ENCODE data around the gene SCARF1. TPM values are rescaled to one million over a fixed set of nuclear protein-coding genes. Genes with fewer than 3 reads are reported as not detected.

The SCARF1 gene
- total RNA-seq, 1 experiment from 2014 or later = 0.73 TPM

- Histone ChIP-seq H3K9me2 (replicated peaks; ENCODE audit: low read length) (no peaks in the 10 kb centered on the region), H2AFZ (ENCODE audit: low read length) (no peak overlapping the region), H3K4me1 (ENCODE audit: insufficient read depth, low read length) (no peaks in the 10 kb centered on the region), H3K4me3 (ENCODE audit: low read length) (no peak overlapping the region), H3F3A (ENCODE audit: low read length, unreplicated experiment) (no peaks in the 10 kb centered on the region), H4K20me1 (ENCODE audit: low read length) (no peaks in the 10 kb centered on the region), H3K4me2 (ENCODE audit: low read length) (no peak overlapping the region), H3K9me3 (ENCODE audit: low read length) (no peaks in the 10 kb centered on the region), H3K27me3 (ENCODE audit: low read length) (no peaks in the 10 kb centered on the region), H3K36me3 (ENCODE audit: low read depth, low read length) (no peaks in the 10 kb centered on the region), H3K9ac (ENCODE audit: low read length) (no peak overlapping the region), H3K27ac (ENCODE audit: low read length) (no peak overlapping the region), H3K79me2 (ENCODE audit: low read length) (no peaks in the 10 kb centered on the region)
- DNase-seq (no peak), ATAC-seq (no peak)
- ChIA-PET CTCF (no interaction called here), POLR2A (ENCODE audit: unreplicated experiment) (no interaction called here)
- intact Hi-C loops (cut with micrococcal nuclease) = no loop called here
- TF ChIP-seq EZH2phosphoT487 (IDR thresholded peaks at IDR 0.05; ENCODE audit: borderline replicate concordance, low read length) (no peak), CTCF (conservative IDR thresholded peaks at IDR 0.05; ENCODE audit: low read depth, low read length) (no peak), EZH2 (IDR thresholded peaks at IDR 0.05; ENCODE audit: low read length, unreplicated experiment) (no peak)
- BruUV-seq (replicated peaks) = no TSS peak
Observed at GRCh38 chr17:1636732-1637285, 8.7 kb downstream of the SCARF1 start.

GRCh38 chr17:1635675-1636465, 9.7 kb downstream of the SCARF1 start:
- intact Hi-C loops (cut with micrococcal nuclease) = no loop called here
- no peaks in the 10 kb centered on the region for H4K20me1 ChIP-seq (ENCODE audit: low read length)
- no peak overlapping the region for H3K27ac ChIP-seq (ENCODE audit: low read length)
- H3K9ac ChIP-seq (ENCODE audit: low read length) = no peak overlapping the region
- H3K79me2 ChIP-seq (ENCODE audit: low read length) = no peaks in the 10 kb centered on the region
- no peak overlapping the region for H2AFZ ChIP-seq (ENCODE audit: low read length)
- no peak for TF ChIP-seq EZH2phosphoT487 (IDR thresholded peaks at IDR 0.05; ENCODE audit: borderline replicate concordance, low read length)
- TF ChIP-seq EZH2 (IDR thresholded peaks at IDR 0.05; ENCODE audit: low read length, unreplicated experiment) = no peak
- no peak for TF ChIP-seq CTCF (conservative IDR thresholded peaks at IDR 0.05; ENCODE audit: low read depth, low read length)
- H3K27me3 ChIP-seq (ENCODE audit: low read length) = no peaks in the 10 kb centered on the region
- no peaks in the 10 kb centered on the region for H3K9me3 ChIP-seq (ENCODE audit: low read length)
- H3K9me2 ChIP-seq (replicated peaks; ENCODE audit: low read length) = no peaks in the 10 kb centered on the region
- H3K36me3 ChIP-seq (ENCODE audit: low read depth, low read length) = no peaks in the 10 kb centered on the region
- H3K4me1 ChIP-seq (ENCODE audit: insufficient read depth, low read length) = no peaks in the 10 kb centered on the region
- no peaks in the 10 kb centered on the region for H3F3A ChIP-seq (ENCODE audit: low read length, unreplicated experiment)
- ATAC-seq (no peak), DNase-seq (no peak)
- no peak overlapping the region for H3K4me2 ChIP-seq (ENCODE audit: low read length)
- no TSS peak for BruUV-seq (replicated peaks)
- ChIA-PET CTCF (no interaction called here), POLR2A (ENCODE audit: unreplicated experiment) (no interaction called here)
- no peak overlapping the region for H3K4me3 ChIP-seq (ENCODE audit: low read length)
